Mesenchymal stem cell (in vitro differentiated cells and primary cell): ENCODE measurements around the gene UTP11.
A peak's percentile ranks its signal among the peaks of the same experiment; 100 is the strongest.

Source experiments
- DNase-seq: peaks from one replicate; pipeline ENCODE4 v3.0.0-alpha.2; 2013
- H2AFZ ChIP-seq: one replicate; pipeline ENCODE4 v1.6.1; 2013; ENCODE audit warnings: low read depth, mild to moderate bottlenecking, control low read depth, inconsistent platforms, low read length, moderate library complexity
- H2AK5ac ChIP-seq: 2 replicates; pipeline ENCODE4 v1.6.1; 2013; ENCODE audit warnings: low read length, moderate library complexity, mild to moderate bottlenecking, inconsistent platforms; ENCODE audit not compliant: severe bottlenecking
- H2BK120ac ChIP-seq: one replicate; pipeline ENCODE4 v1.6.1; 2013; ENCODE audit warnings: low read depth, mild to moderate bottlenecking, inconsistent platforms, low read length, moderate library complexity
- H2BK12ac ChIP-seq, 2 experiments: one replicate each; pipeline ENCODE4 v1.6.1; 2013; ENCODE audit warnings: inconsistent platforms in 2 of 2, low read length in 2 of 2, mild to moderate bottlenecking in 2 of 2, moderate library complexity in 2 of 2, control low read depth in 1 of 2
- H2BK15ac ChIP-seq: one replicate; pipeline ENCODE4 v1.6.1; 2013; ENCODE audit warnings: mild to moderate bottlenecking, low read depth, inconsistent platforms; ENCODE audit not compliant: poor library complexity, severe bottlenecking
- H2BK5ac ChIP-seq: 2 replicates; pipeline ENCODE4 v1.6.1; 2013; ENCODE audit warnings: low read depth, mild to moderate bottlenecking, low read length, control low read depth, inconsistent platforms; ENCODE audit not compliant: poor library complexity, severe bottlenecking
- H3K14ac ChIP-seq, 2 experiments: one replicate each; pipeline ENCODE4 v1.6.1; 2013; ENCODE audit warnings: inconsistent platforms in 2 of 2, low read length in 2 of 2, control low read depth in 1 of 2, mild to moderate bottlenecking in 1 of 2, moderate library complexity in 1 of 2
- H3K18ac ChIP-seq, 2 experiments: one replicate each; pipeline ENCODE4 v1.6.1; 2013; ENCODE audit warnings: inconsistent platforms in 2 of 2, low read length in 2 of 2, control low read depth in 1 of 2, low read depth in 1 of 2, mild to moderate bottlenecking in 1 of 2
- H3K23ac ChIP-seq, 2 experiments: one replicate each; pipeline ENCODE4 v1.6.1; 2013; ENCODE audit warnings: inconsistent platforms in 2 of 2, low read length in 2 of 2, mild to moderate bottlenecking in 2 of 2, moderate library complexity in 2 of 2, control low read depth in 1 of 2
- H3K27ac ChIP-seq: 2 replicates; pipeline ENCODE4 v1.5.1; 2013; ENCODE audit warnings: mild to moderate bottlenecking, moderate library complexity, low read length, control low read depth, inconsistent platforms; ENCODE audit not compliant: poor library complexity, severe bottlenecking
- H3K27me3 ChIP-seq, 2 experiments: 2 replicates each; pipeline versions ENCODE4 v1.6.1 to v1.7.0; 2013; ENCODE audit warnings: low read length in 2 of 2, mild to moderate bottlenecking in 2 of 2, moderate library complexity in 2 of 2, control low read depth in 1 of 2, inconsistent platforms in 1 of 2; ENCODE audit not compliant: control insufficient read depth in 1 of 2, insufficient read depth in 1 of 2
- H3K36me3 ChIP-seq, 2 experiments: 2 replicates each; pipeline versions ENCODE4 v1.6.1 to v1.7.0; 2013; ENCODE audit warnings: low read length in 2 of 2, control low read depth in 1 of 2, inconsistent platforms in 1 of 2, low read depth in 1 of 2, mild to moderate bottlenecking in 1 of 2; ENCODE audit not compliant: insufficient read depth in 2 of 2, control insufficient read depth in 1 of 2
- H3K4ac ChIP-seq, 2 experiments: one replicate each; pipeline ENCODE4 v1.6.1; 2013; ENCODE audit warnings: inconsistent platforms in 2 of 2, low read length in 2 of 2, mild to moderate bottlenecking in 2 of 2, moderate library complexity in 2 of 2, control low read depth in 1 of 2, low read depth in 1 of 2
- H3K4me1 ChIP-seq: 2 replicates; pipeline ENCODE4 v1.6.1; 2013; ENCODE audit warnings: low read depth, low read length, control low read depth; ENCODE audit not compliant: control insufficient read depth, insufficient read depth
- H3K4me2 ChIP-seq: 2 replicates; pipeline ENCODE4 v1.6.1; 2013; ENCODE audit warnings: low read length, mild to moderate bottlenecking, inconsistent platforms; ENCODE audit not compliant: poor library complexity, severe bottlenecking
- H3K4me3 ChIP-seq, 2 experiments: 2 replicates each; pipeline versions ENCODE4 v1.5.1 to v1.7.0; 2013; ENCODE audit warnings: low read length in 2 of 2, mild to moderate bottlenecking in 2 of 2, control low read depth in 1 of 2, low read depth in 1 of 2; ENCODE audit not compliant: insufficient read depth in 1 of 2
- H3K79me1 ChIP-seq: replicated peaks from 2 replicates; pipeline ENCODE4 v1.6.1; 2013; ENCODE audit warnings: mild to moderate bottlenecking, control low read depth, low read length, inconsistent platforms; ENCODE audit not compliant: poor library complexity, severe bottlenecking
- H3K9ac ChIP-seq: 2 replicates; pipeline ENCODE4 v1.7.0; 2013; ENCODE audit warnings: mild to moderate bottlenecking, low read length, moderate library complexity
- H3K9me3 ChIP-seq: 2 replicates; pipeline ENCODE4 v1.7.0; 2013; ENCODE audit warnings: mild to moderate bottlenecking, low read length; ENCODE audit not compliant: control insufficient read depth
- H4K8ac ChIP-seq: one replicate; pipeline ENCODE4 v1.6.1; 2013; ENCODE audit warnings: inconsistent platforms, mild to moderate bottlenecking, low read length, moderate library complexity
- H4K91ac ChIP-seq: one replicate; pipeline ENCODE4 v1.6.1; 2013; ENCODE audit warnings: mild to moderate bottlenecking, low read length, inconsistent platforms
- WGBS: methylation state at CpG from one replicate; pipeline ENCODE4 v1.1.7; 2013; ENCODE audit warnings: mixed read lengths; 5-methylcytosine and 5-hydroxymethylcytosine counted together

Gene UTP11

GRCh38 chr1:38025664-38026063, 13.1 kb downstream of the UTP11 start:
- Histone ChIP-seq H3K9me3 (no peaks in the 10 kb centered on the region), H2BK5ac (no peak overlapping the region), H3K36me3 (peaks cover 42 to 56% of the 10 kb centered on the region in 2 experiments), H4K8ac (no peak overlapping the region), H3K4me3 (no peak overlapping the region), H3K27me3 (no peaks in the 10 kb centered on the region), H3K4me2 (no peak overlapping the region), H3K14ac (no peak overlapping the region), H2AK5ac (no peak overlapping the region), H2BK120ac (no peak overlapping the region), H3K79me1 (peaks cover 17% of the 10 kb centered on the region), H3K4ac (peak overlapping the region in 1 of 2 experiments; percentile 16), H4K91ac (no peak overlapping the region), H2AFZ (no peak overlapping the region), H2BK15ac (no peak overlapping the region), H3K23ac (no peak overlapping the region), H2BK12ac (no peak overlapping the region), H3K4me1 (peaks cover 36% of the 10 kb centered on the region), H3K27ac (no peak overlapping the region), H3K9ac (no peak overlapping the region), H3K18ac (no peak overlapping the region)
- WGBS: 98% methylated on average over 6 of the region's 6 CpGs
- no peak for DNase-seq

- no peak overlapping the region for H3K27ac ChIP-seq
- H3K4me1 ChIP-seq: peaks cover 41% of the 10 kb centered on the region
- no peak overlapping the region for H2BK15ac ChIP-seq
- no peak overlapping the region for H3K4me3 ChIP-seq
- no peak overlapping the region for H2AFZ ChIP-seq
- H2AK5ac ChIP-seq: no peak overlapping the region
- no peak overlapping the region for H3K23ac ChIP-seq
- no peak overlapping the region for H3K14ac ChIP-seq
- H3K9me3 ChIP-seq: no peaks in the 10 kb centered on the region
- no peak overlapping the region for H3K9ac ChIP-seq
- no peak overlapping the region for H3K18ac ChIP-seq
- H2BK120ac ChIP-seq: no peak overlapping the region
- peak; percentile 70 for DNase-seq
- H3K36me3 ChIP-seq: peaks cover 35 to 48% of the 10 kb centered on the region in 2 experiments
- no peak overlapping the region for H3K4me2 ChIP-seq
- no peak overlapping the region for H2BK5ac ChIP-seq
- no peaks in the 10 kb centered on the region for H3K27me3 ChIP-seq
- WGBS: 90% methylated on average over 8 of the region's 8 CpGs
- no peak overlapping the region for H4K91ac ChIP-seq
- H3K4ac ChIP-seq: no peak overlapping the region
- no peak overlapping the region for H2BK12ac ChIP-seq
- H4K8ac ChIP-seq: no peak overlapping the region
- peaks cover 16% of the 10 kb centered on the region for H3K79me1 ChIP-seq
Measured at GRCh38 chr1:38026592-38027200, 14.2 kb downstream of the UTP11 start.

- H3K27ac ChIP-seq: no peak overlapping the region
- no peak overlapping the region for H2BK120ac ChIP-seq
- no peak overlapping the region for H3K9ac ChIP-seq
- peaks cover 41% of the 10 kb centered on the region for H3K4me1 ChIP-seq
- H3K4me3 ChIP-seq: no peak overlapping the region
- peaks cover 9% of the 10 kb centered on the region for H3K79me1 ChIP-seq
- H2BK5ac ChIP-seq: no peak overlapping the region
- H3K4me2 ChIP-seq: no peak overlapping the region
- no peak overlapping the region for H2AFZ ChIP-seq
- no peaks in the 10 kb centered on the region for H3K9me3 ChIP-seq
- H4K8ac ChIP-seq: no peak overlapping the region
- H3K18ac ChIP-seq: no peak overlapping the region
- 94% methylated on average over 18 of the region's 19 CpGs for WGBS
- H2AK5ac ChIP-seq: no peak overlapping the region
- no peak overlapping the region for H3K23ac ChIP-seq
- H3K27me3 ChIP-seq: no peaks in the 10 kb centered on the region
- no peak overlapping the region for H4K91ac ChIP-seq
- H3K4ac ChIP-seq: peak overlapping the region in 1 of 2 experiments; percentile 32
- no peak overlapping the region for H3K14ac ChIP-seq
- H2BK15ac ChIP-seq: no peak overlapping the region
- peak overlapping the region in 1 of 2 experiments; percentile 1 for H2BK12ac ChIP-seq
- no peak for DNase-seq
- H3K36me3 ChIP-seq: peaks cover 29 to 40% of the 10 kb centered on the region in 2 experiments
Measured at GRCh38 chr1:38027201-38028104, 14.9 kb downstream of the UTP11 start.

GRCh38 chr1:38028105-38028591, 15.6 kb downstream of the UTP11 start:
- no peak overlapping the region for H2BK12ac ChIP-seq
- H3K27me3 ChIP-seq: no peaks in the 10 kb centered on the region
- H3K14ac ChIP-seq: no peak overlapping the region
- H3K9ac ChIP-seq: peak overlapping the region; percentile 62
- no peak overlapping the region for H2BK15ac ChIP-seq
- DNase-seq: no peak
- WGBS: 100% methylated on average over 1 of the region's 3 CpGs
- peaks cover 6% of the 10 kb centered on the region for H3K79me1 ChIP-seq
- no peak overlapping the region for H4K91ac ChIP-seq
- H3K4ac ChIP-seq: no peak overlapping the region
- peaks cover 41% of the 10 kb centered on the region for H3K4me1 ChIP-seq
- no peak overlapping the region for H3K4me2 ChIP-seq
- H4K8ac ChIP-seq: no peak overlapping the region
- no peaks in the 10 kb centered on the region for H3K9me3 ChIP-seq
- no peak overlapping the region for H3K4me3 ChIP-seq
- no peak overlapping the region for H2BK5ac ChIP-seq
- peaks cover 29 to 33% of the 10 kb centered on the region in 2 experiments for H3K36me3 ChIP-seq
- no peak overlapping the region for H3K27ac ChIP-seq
- no peak overlapping the region for H3K18ac ChIP-seq
- no peak overlapping the region for H2AFZ ChIP-seq
- H2BK120ac ChIP-seq: no peak overlapping the region
- no peak overlapping the region for H3K23ac ChIP-seq
- H2AK5ac ChIP-seq: no peak overlapping the region
